Stimulated activated CD4-positive, alpha-beta T cell treated with anti-CD3 and anti-CD28 coated beads, Interleukin-4, amount 100 ng/mL, for 48 hours (primary cell): ENCODE measurements around the gene ANKK1.

Experiments used
- DNase-seq, 2 donors: peaks; one replicate each; pipeline ENCODE4 v3.0.0-alpha.2; 2020; ENCODE audit warnings: low read depth in 2 of 2

Gene ANKK1

DNA sequence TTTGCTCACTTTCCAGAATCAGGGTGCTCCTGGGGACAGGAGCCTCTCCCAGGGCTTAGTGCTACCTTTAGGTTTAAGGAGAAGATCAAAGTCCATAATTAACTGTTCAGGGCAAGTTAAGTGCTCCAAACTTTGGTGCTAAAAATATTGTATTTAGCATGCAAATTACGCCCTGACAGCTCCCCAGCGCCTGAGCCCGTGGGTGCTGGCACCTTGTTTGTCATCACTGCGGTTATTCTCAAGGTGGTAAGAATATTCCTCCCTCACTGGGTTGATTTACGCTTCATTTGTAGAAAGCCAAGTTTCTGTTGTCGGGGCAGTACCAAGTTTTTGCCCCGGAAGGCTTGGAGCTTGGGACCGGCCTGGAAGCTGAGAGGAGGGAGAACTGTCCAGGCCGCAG, 21.3 kb downstream of the ANKK1 start:
- no peak for DNase-seq

DNA sequence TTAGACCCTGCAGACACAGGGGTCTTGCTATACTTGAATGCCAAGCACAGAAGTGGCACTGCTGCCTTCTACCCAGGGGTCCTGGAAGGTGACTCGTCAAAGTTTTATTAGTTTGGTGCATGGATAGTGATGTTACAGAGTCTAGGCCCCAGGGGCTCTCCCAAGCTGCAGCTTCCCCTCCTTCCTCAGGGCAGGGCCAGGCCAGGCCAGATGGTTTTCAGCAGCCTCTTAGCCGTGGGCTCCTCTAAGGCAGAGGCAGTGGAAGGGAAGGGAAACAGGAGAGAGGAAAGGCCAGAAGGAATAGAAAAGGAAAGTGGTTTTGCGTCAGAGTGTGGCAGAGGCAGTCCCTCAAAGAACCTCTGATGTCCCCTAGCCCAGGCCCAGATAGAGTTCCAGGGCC, 21.9 kb downstream of the ANKK1 start:
- no peak for DNase-seq

DNA sequence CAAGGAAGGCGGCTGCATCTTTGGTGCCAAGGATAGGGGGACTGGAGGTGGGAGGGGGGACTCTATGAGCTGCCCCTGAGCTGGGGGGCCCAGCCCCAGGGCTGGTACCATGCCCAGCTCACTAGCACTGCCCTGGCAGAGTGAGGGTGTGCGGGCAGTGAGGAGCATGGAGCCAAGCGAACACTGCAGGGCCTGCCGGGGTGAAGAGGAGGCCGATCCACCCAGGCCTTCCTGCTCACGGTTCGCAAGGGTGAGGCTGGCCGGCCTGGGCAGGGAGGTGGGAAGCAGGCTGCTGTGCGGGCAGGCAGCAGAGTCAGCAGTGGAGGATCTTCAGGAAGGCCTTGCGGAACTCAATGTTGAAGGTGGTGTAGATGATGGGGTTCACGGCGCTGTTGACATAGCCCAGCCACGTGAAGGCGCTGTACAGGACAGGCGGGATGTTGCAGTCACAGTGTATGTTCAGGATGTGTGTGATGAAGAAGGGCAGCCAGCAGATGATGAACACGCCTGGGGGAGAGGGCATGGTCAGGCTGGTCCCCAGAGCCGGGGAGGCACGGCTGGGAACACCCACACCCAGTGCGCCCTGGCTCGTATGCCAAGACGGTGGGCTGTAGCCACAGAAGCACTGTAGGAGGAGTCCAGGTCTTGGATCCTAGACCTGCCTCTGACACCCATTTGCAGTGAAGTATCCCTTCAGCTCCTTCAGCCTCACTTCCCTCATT, 23.0 kb downstream of the ANKK1 start:
- DNase-seq, result no peak

DNA sequence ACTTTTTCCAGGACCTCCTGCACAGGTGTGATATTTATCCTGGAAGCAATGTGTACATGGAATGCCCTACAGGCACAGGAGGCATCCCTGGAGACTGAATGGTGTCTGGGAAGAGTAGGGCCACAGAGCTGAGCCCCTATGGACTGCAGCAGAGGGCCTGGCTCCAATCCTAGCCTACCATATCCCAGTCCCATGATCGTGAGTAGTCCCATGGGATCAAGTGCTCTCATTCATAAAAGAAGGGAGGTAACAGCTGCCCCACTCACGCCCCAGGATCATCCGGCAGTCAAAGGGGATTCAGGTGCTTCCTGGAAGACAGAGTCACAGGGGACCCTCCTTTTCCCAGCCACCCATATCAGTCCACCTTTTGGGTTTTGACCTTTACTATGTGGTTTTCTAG, 24.0 kb downstream of the ANKK1 start:
- DNase-seq, result no peak

DNA sequence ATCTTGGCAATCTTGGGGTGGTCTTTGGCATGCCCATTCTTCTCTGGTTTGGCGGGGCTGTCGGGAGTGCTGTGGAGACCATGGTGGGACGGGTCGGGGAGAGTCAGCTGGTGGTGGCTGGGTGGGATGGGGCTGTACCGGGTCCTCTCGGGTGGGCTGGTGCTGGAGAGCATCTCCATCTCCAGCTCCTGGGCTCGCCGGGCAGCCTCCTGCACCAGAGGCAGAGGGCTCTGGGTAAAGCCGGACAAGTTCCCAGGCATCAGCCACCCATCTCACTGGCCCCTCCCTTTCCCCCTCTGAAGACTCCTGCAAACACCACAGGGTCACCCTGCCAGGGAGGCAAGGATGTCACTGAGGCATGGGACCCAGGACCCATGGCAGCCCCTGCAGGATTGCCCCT, 25.1 kb downstream of the ANKK1 start:
- DNase-seq, result no peak

DNA sequence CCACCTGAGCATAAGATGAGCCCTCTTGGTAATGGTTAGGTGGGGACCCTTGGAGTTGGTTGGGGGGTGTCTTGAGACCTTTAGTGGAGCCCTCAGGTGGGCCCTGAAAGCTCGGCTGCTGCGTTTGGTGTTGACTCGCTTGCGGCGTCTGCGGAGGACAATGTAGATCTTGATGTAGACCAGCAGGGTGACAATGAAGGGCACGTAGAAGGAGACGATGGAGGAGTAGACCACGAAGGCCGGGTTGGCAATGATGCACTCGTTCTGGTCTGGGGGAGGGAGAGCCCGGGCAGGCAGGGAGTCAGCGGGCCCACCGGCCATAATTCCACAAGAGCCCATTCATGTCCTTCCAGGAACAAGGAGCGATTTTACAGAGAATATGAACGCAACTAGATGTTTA, 27.8 kb downstream of the ANKK1 start:
- no peak for DNase-seq

DNA sequence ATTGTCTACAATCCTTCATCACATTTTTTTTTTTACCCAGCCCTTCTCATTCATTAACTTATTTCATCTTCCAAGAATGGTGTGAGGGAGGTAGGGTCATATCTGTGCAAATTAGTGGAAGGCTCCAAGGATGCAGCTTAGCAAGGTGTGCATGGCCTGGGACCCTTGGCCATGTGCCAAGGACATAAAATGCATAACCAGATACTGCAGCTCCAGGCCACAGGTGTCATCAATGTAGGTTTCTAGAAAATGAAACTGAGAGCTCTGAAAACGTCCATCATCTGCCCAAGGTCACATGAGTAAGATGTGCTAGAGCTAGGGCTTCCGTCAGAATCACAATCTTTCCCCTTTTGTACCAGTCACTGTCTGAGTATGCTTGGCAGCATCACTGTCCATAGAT, 29.8 kb downstream of the ANKK1 start:
- no peak for DNase-seq

DNA sequence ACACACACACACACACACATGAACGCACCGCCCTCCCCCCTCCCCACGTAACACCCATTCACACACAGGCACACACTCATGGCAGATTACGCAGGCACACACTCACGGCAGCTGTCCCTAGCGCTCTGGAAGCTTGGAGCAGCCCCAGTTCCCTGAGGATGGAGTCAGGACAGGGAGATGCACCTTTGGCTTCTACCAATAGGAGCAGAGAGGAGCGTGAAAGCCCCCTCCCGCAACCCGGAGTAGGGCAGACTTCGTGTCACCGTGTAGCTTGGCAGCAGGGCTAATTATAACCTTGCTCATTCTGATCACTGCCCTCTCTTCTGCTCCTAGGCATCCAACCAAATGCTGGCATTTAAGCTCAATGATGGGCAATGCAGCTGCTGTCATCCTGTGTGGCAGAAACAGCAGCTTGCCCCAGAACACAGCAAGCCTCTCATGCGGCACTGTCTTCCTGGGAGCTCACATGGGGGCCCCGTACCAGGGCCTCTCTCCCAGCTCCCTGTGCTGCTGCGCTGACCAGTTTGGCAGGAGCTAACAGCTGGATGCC, 31.9 kb downstream of the ANKK1 start:
- DNase-seq, result no peak

DNA sequence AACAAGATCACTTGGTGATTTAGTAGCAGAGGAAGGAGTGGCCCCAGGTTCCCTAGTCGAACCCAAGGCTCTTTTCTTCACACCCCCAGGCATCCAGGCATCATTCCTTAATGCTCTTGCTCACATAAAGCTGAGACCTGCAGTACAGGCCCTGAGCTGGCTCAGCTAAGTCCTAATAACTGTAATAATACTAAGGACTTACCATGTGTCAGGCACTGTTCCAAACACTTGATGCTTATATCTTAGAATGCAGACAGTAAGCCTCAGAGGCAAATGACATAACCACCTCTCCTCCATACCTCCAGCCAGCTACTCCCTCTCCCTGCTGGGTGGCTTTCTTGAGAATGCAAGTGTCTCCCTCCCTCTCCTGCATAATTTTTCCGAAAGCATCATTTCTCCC, 33.2 kb downstream of the ANKK1 start:
- no peak for DNase-seq

DNA sequence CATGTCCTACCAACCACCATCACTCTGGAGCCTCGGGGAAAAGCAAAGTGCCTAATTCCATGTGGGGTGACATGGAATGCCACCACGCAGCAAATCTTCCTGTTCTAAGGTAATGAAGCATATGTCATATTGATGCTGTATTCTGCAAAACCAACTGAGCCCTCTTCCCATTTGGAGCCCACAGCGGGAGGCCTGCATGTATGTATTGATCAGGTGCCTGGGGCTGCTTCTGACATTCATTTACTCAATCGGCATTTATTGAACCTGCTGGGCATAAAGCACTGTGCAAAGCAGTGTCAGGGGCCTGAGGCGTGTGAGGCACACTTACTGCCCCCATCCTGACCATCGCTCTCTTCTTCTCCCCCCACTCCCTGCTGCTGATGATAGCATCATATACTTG, 39.1 kb downstream of the ANKK1 start:
- no peak for DNase-seq

DNA sequence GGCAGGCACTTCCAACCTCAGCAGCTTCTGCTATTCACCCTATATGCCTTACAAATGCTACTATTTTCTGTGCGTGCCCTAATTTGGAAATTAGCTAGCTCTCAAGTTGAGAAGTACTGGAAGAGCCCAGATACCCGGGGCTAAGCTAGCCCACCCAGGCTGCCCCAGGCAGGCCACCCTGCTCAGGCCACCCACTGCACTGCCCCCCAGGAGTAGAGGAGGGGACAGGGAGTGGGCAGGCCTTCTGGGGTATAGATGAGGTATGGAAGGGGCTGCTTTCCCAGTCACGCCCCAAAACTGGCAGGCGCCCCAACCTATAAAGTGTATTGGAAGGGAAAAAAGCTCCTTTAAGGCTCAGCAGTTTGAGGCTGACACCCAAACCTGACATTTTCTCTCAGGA, 44.2 kb downstream of the ANKK1 start:
- no peak for DNase-seq

DNA sequence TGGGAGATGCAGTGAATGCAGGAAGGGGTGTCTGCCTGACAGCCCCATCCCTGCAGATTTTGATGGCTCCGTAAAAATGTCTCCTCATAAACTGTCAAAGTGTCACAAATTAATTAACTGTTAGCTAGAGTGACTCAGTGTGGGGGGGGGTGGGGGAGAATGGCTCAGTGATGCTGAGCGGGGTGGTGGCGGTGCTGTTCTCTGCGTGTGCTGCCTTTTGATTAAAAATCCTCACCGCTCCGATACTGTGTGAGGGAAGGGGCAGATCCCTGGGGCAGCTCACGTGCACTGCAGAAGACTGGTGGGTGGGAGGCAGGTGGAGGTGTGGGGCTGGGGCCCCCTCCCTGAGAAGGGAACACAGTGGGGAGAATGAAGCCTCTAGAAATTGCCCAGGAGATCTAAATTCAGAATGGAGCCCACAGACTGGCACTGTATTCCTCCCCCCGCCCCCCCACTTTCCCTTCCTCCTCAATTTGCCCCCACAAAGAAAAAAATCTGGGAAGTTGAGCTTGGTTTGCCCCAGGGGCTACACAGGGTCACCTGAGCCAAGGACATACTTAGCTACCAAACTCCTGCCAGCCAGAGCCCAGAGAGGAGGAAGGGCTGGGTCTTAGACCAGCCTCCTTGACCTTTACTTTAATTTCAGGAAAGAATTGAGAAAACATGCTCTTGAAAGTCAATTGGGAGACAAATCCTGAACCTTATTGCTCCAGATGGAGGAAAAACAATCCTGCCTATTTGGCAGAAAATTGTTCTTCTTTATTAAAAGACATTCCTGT, 47.8 kb downstream of the ANKK1 start:
- no peak for DNase-seq

DNA sequence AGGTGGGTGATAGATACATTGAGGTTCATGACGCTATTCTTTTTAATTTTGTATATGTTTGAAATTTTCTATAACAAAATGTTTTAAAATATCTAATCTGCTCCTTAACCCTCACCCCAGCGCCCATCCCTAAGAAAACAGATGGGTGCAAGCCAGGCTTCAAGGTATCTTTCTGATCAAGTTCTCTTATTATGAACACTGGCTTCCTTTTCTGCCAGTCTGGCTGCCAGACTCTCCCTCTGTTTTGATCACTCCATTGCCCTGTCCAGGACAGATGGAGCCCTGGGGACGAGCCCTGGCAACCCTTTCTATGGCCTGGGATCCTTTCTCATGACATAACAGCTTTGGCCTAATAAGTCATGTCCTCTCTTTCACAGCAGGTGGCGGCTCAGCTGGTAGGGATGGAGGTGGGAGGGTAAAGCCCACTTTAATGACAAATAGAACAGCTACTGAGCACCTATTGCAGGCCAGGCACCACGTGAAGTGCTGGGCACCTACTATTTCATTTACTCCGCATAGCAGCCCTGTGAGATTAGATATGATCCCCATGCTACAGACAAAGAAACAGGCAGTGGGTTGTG, 49.2 kb downstream of the ANKK1 start:
- no peak for DNase-seq

DNA sequence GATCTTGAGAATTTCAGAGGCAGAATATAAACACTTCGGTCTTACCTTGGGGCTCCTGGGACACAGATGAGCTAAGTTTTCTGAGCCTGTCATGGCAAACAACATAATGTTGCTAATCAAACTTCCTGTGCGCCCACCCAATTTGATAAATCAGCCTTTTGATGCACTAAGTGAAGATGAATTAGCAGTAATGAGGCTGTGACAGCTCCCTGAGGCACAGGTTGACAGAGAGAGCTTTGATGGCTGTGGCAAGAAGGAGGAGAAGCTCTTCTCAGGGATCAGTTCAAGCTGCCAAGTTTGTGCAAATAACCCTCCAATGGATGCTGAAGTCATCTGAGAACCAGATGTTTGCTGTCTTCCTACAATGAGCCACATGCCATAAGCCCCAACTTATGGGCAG, 53.2 kb downstream of the ANKK1 start:
- DNase-seq, result no peak

DNA sequence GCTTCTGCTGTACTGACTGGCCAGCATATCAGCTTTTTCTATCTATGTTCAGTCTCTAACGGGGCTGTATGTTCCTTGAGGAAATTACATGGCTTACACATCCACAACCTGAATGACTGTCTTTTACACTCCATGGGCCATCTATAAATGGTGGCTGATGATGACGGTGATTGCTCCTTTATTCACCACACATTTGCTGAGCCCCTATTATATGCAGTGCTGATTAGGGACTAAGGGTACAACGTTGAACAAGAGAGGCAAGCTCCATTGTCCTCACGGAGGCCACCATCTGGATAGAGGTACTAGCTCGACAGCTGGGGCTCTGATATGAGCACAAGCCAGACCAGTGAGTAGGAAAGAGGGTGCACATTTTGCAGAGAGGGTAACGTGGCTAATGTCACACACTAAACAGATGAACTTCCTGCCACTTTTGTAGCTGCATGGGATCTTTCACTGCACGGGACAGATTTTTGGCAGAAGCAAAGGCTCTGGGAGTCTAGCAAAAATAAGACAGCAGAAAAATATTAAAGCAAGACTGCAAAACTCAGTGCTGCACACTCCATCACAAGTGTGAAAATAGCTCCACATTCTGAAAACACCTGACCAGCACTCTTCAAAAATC, 57.0 kb downstream of the ANKK1 start:
- DNase-seq, result no peak

DNA sequence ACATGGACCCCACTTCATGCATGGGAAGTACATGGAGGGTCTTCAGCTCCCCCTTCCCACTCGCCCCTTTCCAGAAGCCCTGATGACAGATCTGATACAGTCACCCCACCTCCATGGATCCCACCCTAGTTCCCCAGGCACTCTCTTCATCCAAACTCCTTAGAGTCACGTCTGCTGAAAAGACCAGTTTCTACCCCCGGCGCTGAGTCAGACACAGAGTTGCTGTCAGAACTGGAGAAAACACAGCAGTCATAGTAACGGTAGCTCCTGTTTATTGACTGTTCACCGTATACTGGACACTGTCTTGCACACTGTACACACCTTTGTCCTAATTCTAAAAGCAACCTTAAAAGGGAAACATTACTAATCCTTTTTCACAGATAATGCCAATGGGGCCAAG, 58.5 kb downstream of the ANKK1 start:
- DNase-seq, result no peak

DNA sequence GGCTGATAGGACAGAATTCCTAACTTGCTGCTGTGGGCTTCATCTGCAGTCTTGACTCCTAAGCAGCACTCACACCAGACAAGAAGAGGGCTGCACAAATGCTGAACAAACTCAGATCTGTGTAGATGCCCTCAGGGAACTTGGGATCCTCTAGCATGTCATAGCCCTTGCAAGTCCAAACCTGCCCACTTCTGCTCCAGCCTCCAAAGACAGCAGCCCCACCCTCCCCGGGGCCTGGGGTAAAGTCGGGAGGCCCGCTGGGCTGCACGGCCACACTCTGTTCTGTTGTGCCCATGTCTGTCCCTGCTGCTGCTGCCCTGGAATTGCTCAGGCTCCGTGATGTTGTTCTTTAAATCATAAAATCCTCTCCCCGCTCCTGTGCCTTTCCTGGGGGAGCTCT, 59.4 kb downstream of the ANKK1 start:
- DNase-seq, result no peak

DNA sequence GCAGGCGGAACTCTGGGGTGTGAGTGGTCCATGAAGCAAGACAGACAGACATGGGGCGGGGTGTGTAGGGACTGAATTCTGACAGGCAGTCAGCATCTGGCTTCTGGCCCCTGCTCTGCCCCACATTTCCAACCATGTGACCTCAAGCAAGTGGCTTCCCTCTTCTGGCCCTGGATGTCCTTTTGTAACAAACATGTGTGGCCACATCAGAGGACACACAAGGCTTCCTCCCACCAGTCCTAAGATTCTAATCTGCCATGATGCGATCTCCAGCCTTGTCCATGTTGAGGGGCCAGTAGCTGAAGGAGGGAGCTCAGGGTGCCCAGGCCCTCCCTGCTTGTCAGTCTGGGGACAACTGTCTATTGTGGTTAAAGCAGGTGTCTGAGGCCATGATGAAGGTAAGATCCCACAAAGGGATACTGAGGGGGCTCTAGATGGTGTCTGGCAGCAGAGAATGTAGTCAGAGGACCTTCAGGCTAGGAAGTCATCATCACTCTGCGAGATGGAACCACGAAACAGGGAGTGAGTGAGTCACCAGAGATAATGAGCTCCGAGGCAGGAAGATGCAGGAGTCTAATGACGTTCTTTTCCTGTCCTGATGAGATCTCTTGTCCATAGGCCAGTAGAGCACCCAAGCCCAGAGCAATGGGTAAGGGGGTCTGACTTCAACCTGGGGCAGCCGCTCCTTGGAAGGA, 60.2 kb downstream of the ANKK1 start:
- no peak for DNase-seq

DNA sequence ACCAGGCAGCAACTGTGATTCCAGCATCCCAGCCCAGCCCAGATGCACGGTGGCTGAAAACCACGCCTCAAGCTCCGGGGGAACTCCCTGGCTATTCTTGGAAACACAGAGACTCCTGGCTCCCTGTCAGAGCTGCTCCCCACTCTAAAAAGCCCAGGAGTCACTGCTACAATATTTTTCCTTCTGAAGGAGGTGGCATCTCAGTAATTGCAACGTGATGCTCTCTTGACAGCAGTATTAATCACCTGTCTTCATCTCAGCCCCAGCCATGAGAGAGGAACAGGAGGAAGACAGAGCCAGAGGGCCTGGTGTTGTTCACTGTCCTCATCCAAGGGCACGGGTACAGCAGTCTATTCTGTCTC, 60.7 kb downstream of the ANKK1 start:
- DNase-seq, result no peak

DNA sequence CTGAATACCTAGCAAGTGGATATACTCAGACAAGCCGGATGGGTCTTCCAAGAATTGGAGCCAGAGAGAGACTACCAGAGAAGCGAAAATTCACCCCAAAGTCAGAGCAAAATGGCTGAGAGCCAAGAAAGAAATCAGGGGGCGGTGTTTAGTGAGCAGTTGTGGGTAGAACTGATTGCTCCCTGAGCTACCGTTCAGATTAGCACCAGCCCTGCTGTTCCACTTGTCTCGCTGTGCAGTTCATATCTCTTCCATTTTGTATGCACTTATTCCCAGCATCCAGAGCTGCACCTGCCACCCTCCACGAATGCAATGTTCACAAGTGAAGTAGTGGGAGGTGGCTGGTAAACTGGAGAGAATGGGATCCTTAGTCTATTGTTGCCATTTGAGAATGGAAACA, 62.2 kb downstream of the ANKK1 start:
- DNase-seq, result no peak
